Spleen (tissue), 11 donors: ENCODE measurements around the gene C5. TPM values are rescaled to one million over a fixed set of nuclear protein-coding genes. Genes with fewer than 3 reads are reported as not detected.

ENCODE experiments used
- DNase-seq: peaks from one replicate; pipeline ENCODE4 v3.0.0-alpha.2; 2020
- H3K27ac ChIP-seq, 8 donors: fragments of 200-600 bp; sonication (generic) in 7 of 8; 1 replicate in 4 of 8; 2 replicates in 4 of 8; pipeline versions ENCODE4 v1.5.0 to v1.8.0; 2016 to 2021; ENCODE audit warnings: inconsistent platforms in 4 of 8, mild to moderate bottlenecking in 4 of 8, moderate library complexity in 1 of 8
- H3K27me3 ChIP-seq, 7 donors: fragments of 200-600 bp; sonication (generic) in 6 of 7; replicated peaks in 1 of 7; 1 replicate in 4 of 7; 2 replicates in 3 of 7; pipeline versions ENCODE4 v1.5.0 to v1.8.0; 2016 to 2021; ENCODE audit warnings: inconsistent platforms in 3 of 7, mild to moderate bottlenecking in 1 of 7
- H3K36me3 ChIP-seq, 6 donors: fragments of 200-600 bp; sonication (generic) in 5 of 6; 1 replicate in 4 of 6; 2 replicates in 2 of 6; pipeline versions ENCODE4 v1.5.0 to v1.8.0; 2016 to 2021; ENCODE audit warnings: inconsistent platforms in 2 of 6
- H3K4me1 ChIP-seq, 6 donors: fragments of 200-600 bp; sonication (generic) in 5 of 6; 1 replicate in 3 of 6; 2 replicates in 3 of 6; pipeline versions ENCODE4 v1.5.0 to v1.8.0; 2016 to 2021; ENCODE audit warnings: inconsistent platforms in 3 of 6
- H3K4me3 ChIP-seq, 8 donors: fragments of 200-600 bp; sonication (generic) in 7 of 8; 1 replicate in 4 of 8; 2 replicates in 4 of 8; pipeline versions ENCODE4 v1.5.0 to v1.8.0; 2016 to 2021; ENCODE audit warnings: inconsistent platforms in 4 of 8, mild to moderate bottlenecking in 4 of 8, moderate library complexity in 2 of 8
- H3K9me3 ChIP-seq, 8 donors: fragments of 200-600 bp; sonication (generic) in 7 of 8; 1 replicate in 4 of 8; 2 replicates in 4 of 8; pipeline versions ENCODE4 v1.5.0 to v1.8.0; 2016 to 2021; ENCODE audit warnings: inconsistent platforms in 4 of 8
- POLR2A ChIP-seq, 3 donors: fragments of 450-650 bp; IDR thresholded peaks; one replicate each; pipeline ENCODE4 v1.5.1; 2017; ENCODE audit warnings: antibody characterized with exemption in 3 of 3, mild to moderate bottlenecking in 1 of 3
- POLR2AphosphoS5 ChIP-seq, 3 donors: sonication (generic); formaldehyde crosslinking; IDR thresholded peaks; one replicate each; pipeline ENCODE4 v1.5.1; 2017; ENCODE audit warnings: antibody characterized with exemption in 3 of 3
- WGBS, 5 donors: extraction: QIAGEN DNeasy Blood & Tissue Kit in 3 of 5; methylation state at CpG; one replicate each; pipeline versions ENCODE4 v1.1.5 to v1.1.7; 2013 to 2018; 5-methylcytosine and 5-hydroxymethylcytosine counted together
- intact Hi-C: fragments of 100-400 bp; cut with DNase I; formaldehyde crosslinking; loops from one replicate; pipeline ENCODE4 v1.15.0; 2023; ENCODE audit warnings: low total_unique reads
- polyA plus RNA-seq, 3 donors: library from polyadenylated mRNA; stranded (reverse); fragments of 200-250 nt; gene quantifications; one replicate each; pipeline ENCODE4 v1.2.1, GENCODE V29; 2013
- total RNA-seq, 7 donors: library from RNA; depleted of rRNA in 3 of 7; stranded (reverse); fragments of >200 nt in 3 of 7; fragmentation: NEBNext Ultra II Directional in 4 of 7; extraction: Animal tissue kit (Norgen Biotek cat#: 25700) in 4 of 7; gene quantifications; one replicate each; pipeline versions ENCODE4 v1.1.0 to v1.2.1, GENCODE V29; 2016 to 2021
- TF ChIP-seq, protein P1 (sequence below), 11 experiments: fragments of 200-600 bp in 7 of 11; fragments of 450-650 bp in 4 of 11; sonication (generic) in 4 of 11; IDR thresholded peaks in 8 of 11; conservative IDR thresholded peaks in 3 of 11; 1 replicate in 7 of 11; 2 replicates in 4 of 11; pipeline versions ENCODE4 v1.4.0 to v1.8.0; 2016 to 2021; ENCODE audit warnings: antibody characterized with exemption in 11 of 11, inconsistent platforms in 4 of 11, mild to moderate bottlenecking in 1 of 11
- donor health status: healthy with polysubstance abuse.
- donor health status: DM: no; HTN: no; CAD: no; lungs with moderate emphysema.
- donor health status: DM: no; HTN: no; CAD: no.
- donor health status: Bipolar disorder and iron deficiency.
- donor health status: healthy.
- donor health status: DM: no; HTN: no; CAD: no.
- donor health status: DM: yes; HTN: yes; CAD: no.

The C5 gene
- total and polyA plus RNA-seq, 10 donors, result 1.2 to 10.4 (median 2.9) TPM

DNA sequence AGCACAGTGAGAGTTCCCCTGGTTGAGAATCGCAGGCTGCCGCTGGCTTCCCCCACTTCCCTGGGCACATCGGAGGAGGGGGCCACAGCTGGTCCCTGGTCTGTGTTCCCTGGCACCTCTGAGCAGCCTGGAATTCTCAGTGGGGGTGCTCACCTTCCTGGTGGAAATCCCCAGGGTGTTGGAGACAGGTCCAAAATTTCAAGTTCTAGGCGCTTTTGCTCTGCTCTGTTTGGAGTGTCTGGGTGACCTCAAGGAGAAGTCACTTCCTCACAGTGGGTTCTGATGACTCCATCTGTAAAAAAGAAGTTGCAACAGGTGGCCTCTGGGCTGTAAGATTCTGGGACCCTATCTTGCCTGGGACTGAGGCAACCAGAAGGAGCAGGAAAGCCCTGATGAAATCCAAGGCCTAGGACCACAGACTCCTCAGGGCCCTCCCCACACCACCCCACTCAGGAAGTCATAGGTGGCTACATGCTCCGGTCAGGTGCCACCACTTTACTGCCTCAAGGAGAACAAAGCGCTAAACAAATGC, 123.6 kb downstream of the C5 start, which contains the start of gene TRAF1:
Gene TRAF1, minus strand, starts transcription at position 400 of the 532 bp plus-strand sequence. CDS start 721 bp downstream, outside the sequence.
- WGBS, 5 donors, result 24 to 44% (median 30%) methylated on average over 5 to 6 of the region's 6 CpGs
- peak within 1 kb of the TSS in 7 of 8 donors; percentile 1 to 82 (median 19) for H3K4me3 ChIP-seq
- intact Hi-C loops, result no loop called here

DNA sequence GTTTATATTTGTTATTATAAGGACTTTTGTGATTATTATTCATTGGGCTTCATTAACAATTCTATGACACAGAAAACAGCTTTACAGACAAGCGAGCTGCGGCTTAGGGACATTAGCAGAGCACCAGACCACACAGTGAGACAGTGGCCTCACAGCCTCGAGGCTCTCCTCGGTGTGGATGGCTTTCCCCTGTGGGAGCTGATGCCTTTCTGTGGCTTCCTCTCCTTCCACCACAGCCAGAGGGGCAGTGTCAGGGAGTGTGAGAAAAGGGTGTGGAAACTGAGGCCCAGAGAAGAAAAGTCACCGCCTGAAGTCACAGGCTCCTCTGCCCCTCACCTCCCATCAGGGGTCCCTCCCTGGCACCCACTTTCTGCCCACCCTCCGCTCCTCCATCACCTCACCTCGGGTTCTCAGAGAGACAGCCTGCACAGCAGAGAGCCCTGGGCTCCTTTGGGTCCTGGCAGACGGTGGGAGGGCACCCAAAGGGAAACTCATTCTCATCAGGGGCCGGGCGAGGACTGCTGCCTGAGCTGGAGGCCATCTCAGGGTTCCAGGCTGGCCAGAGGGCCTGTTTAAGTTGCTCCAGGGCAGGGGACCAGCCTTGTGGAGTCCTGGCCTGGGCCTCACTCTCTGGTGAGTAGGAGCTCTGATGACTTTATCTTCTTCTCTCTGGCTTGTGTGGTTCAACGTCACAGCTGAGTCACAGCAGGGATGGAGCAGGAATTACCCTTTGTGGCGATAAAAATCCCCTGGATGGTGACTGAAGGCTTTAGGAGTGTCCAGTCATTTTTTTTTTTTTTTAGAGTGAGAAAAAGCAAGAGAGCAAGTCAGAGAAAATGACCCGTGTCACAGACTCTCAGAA, 124.3 kb downstream of the C5 start:
- H3K9me3 ChIP-seq, result no peaks in the 10 kb centered on the region
- H3K4me3 ChIP-seq, result peak overlapping the region in 7 of 8 donors; percentile 1 to 82 (median 19)
- no peaks in the 10 kb centered on the region for H3K27me3 ChIP-seq
- intact Hi-C loops, result no loop called here
- TF ChIP-seq POLR2A (IDR thresholded peaks at IDR 0.05) (no peak), POLR2AphosphoS5 (IDR thresholded peaks at IDR 0.05) (peak; percentile 30 to 31 (median 31))
- TF ChIP-seq, protein P1, sequence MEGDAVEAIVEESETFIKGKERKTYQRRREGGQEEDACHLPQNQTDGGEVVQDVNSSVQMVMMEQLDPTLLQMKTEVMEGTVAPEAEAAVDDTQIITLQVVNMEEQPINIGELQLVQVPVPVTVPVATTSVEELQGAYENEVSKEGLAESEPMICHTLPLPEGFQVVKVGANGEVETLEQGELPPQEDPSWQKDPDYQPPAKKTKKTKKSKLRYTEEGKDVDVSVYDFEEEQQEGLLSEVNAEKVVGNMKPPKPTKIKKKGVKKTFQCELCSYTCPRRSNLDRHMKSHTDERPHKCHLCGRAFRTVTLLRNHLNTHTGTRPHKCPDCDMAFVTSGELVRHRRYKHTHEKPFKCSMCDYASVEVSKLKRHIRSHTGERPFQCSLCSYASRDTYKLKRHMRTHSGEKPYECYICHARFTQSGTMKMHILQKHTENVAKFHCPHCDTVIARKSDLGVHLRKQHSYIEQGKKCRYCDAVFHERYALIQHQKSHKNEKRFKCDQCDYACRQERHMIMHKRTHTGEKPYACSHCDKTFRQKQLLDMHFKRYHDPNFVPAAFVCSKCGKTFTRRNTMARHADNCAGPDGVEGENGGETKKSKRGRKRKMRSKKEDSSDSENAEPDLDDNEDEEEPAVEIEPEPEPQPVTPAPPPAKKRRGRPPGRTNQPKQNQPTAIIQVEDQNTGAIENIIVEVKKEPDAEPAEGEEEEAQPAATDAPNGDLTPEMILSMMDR (IDR thresholded peaks at IDR 0.05 in 8 of 11, conservative IDR thresholded peaks at IDR 0.05 in 3 of 11), result no peak
- DNase-seq, result no peak
- peak overlapping the region; percentile 74 to 96 (median 95) for H3K27ac ChIP-seq
- 46 to 56% (median 50%) methylated on average over 13 of the region's 13 CpGs for WGBS, 5 donors
- peaks cover 46 to 100% (median 82%) of the 10 kb centered on the region in 6 donors for H3K4me1 ChIP-seq
- peaks cover 0 to 28% (median 0%) of the 10 kb centered on the region in 6 donors for H3K36me3 ChIP-seq

More for the DNA sequence above, 123.6 kb downstream of the C5 start, which contains the start of gene TRAF1:
- no peaks in the 10 kb centered on the region for H3K27me3 ChIP-seq
- peaks cover 53 to 100% (median 83%) of the 10 kb centered on the region in 6 donors for H3K4me1 ChIP-seq
- peak; percentile 86 for DNase-seq
- peak within 1 kb of the TSS; percentile 74 to 96 (median 95) for H3K27ac ChIP-seq
- no peak for TF ChIP-seq POLR2A (IDR thresholded peaks at IDR 0.05)
- TF ChIP-seq, protein P1 (IDR thresholded peaks at IDR 0.05 in 8 of 11, conservative IDR thresholded peaks at IDR 0.05 in 3 of 11), result no peak
- TF ChIP-seq POLR2AphosphoS5 (IDR thresholded peaks at IDR 0.05), result peak in 1 of 3 donors; percentile 27
- H3K9me3 ChIP-seq, result no peaks in the 10 kb centered on the region
- peaks cover 0 to 21% (median 0%) of the 10 kb centered on the region in 6 donors for H3K36me3 ChIP-seq

DNA sequence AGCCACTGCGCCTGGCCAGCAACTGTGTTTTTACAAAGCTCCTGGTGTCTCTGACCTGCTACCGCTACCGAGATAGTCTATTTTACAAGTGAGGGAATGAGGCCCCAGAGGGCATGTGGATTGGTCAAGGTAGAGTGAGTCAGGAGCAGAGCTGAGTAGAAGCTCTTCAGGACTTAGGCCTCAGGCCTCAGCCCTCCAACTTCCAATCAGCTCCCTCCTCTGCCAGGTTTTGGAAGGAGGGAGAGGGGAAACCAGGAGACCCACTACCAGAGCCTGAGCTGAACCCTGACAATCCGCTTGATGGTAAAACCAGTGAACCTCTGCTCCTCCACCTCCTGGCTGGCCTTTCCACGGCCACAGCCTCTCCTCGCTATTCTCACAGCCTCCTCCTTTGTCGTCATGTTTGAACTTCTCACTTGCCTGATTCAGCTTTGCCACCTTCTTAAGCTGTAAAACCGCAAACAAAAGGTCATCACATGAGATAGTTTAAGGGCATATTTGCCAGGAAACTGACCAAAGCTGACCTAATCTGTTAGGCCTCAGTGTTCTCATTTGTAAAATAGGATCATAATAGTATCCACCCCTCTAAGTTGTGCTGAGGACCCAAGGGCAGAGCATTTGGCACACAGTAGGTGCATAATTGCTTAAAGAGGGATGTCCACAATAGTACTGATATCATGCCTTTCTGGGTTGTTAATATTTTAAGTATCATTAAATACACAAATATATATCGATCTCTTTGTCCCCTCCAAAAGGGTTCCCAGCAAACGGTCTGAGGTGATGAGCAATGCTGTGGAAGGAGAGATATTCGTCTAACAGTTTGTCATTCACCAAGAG, 125.2 kb downstream of the C5 start:
- 69 to 79% (median 76%) methylated on average over 11 of the region's 11 CpGs for WGBS, 5 donors
- Histone ChIP-seq H3K27ac (peak overlapping the region; percentile 74 to 96 (median 95)), H3K36me3 (peaks cover 0 to 28% (median 0%) of the 10 kb centered on the region in 6 donors), H3K27me3 (no peaks in the 10 kb centered on the region), H3K4me3 (peak overlapping the region in 7 of 8 donors; percentile 1 to 82 (median 19)), H3K9me3 (no peaks in the 10 kb centered on the region), H3K4me1 (peaks cover 41 to 100% (median 82%) of the 10 kb centered on the region in 6 donors)
- TF ChIP-seq POLR2A (IDR thresholded peaks at IDR 0.05) (no peak), POLR2AphosphoS5 (IDR thresholded peaks at IDR 0.05) (no peak)
- TF ChIP-seq, protein P1 (IDR thresholded peaks at IDR 0.05 in 8 of 11, conservative IDR thresholded peaks at IDR 0.05 in 3 of 11), result no peak
- DNase-seq, result peak; percentile 69
- intact Hi-C loops, result no loop called here
